RWPE1 (cell line): ENCODE measurements around the gene SLC6A12.

Experiments
- CTCF ChIA-PET: fragments of 350-600 bp; sonication (Branson Sonifier 250); formaldehyde crosslinking; extraction: SDS; loops from one replicate; lab custom pipeline; 2021; lab: Yijun Ruan, JAX
- POLR2A ChIA-PET: fragments of 400-600 bp; formaldehyde crosslinking; extraction: SDS; loops from one replicate; lab custom pipeline; 2020; ENCODE audit warnings: antibody characterized with exemption; ENCODE audit not compliant: low non-redundant PET; lab: Yijun Ruan, JAX
- DNase-seq: peaks from one replicate; pipeline ENCODE4 v3.0.0; 2012; ENCODE audit warnings: low spot score
- H3K27ac ChIP-seq: fragments of 450-650 bp; 2 replicates; pipeline ENCODE4 v1.5.1; 2017
- CTCF ChIP-seq: fragments of 450-650 bp; conservative IDR thresholded peaks from 2 replicates; pipeline ENCODE4 v1.5.1; 2017; ENCODE audit warnings: low read depth, mild to moderate bottlenecking

Gene SLC6A12

GRCh38 chr12:155006-155405 is 59.0 kb downstream of the SLC6A12 start:
- TF ChIP-seq CTCF = no peak
- ChIA-PET CTCF (no interaction called here), POLR2A (no interaction called here)
- no peak overlapping the region for H3K27ac ChIP-seq
- no peak for DNase-seq

GRCh38 chr12:154058-154457 is 59.9 kb downstream of the SLC6A12 start:
- H3K27ac ChIP-seq = no peak overlapping the region
- ChIA-PET CTCF (interaction anchor here (0.7 kb wide), 1 partner anchor 20 kb away, joined by 5 read pairs; no protein-coding TSS in a partner anchor), POLR2A (no interaction called here)
- no peak for DNase-seq
- TF ChIP-seq CTCF = no peak

- DNase-seq = peak; percentile 46
Measured at GRCh38 chr12:153080-153746, 60.7 kb downstream of the SLC6A12 start.

GRCh38 chr12:152440-152839 is 61.5 kb downstream of the SLC6A12 start:
- TF ChIP-seq CTCF = no peak
- H3K27ac ChIP-seq = no peak overlapping the region
- POLR2A ChIA-PET = no interaction called here
- DNase-seq = no peak
- CTCF ChIA-PET = interaction anchor here (0.6 to 0.9 kb wide), 4 partner anchors 9 to 61 kb away, joined by 3 to 4 read pairs (median 4); no protein-coding TSS in a partner anchor

More at GRCh38 chr12:153080-153746, 60.7 kb downstream of the SLC6A12 start:
- TF ChIP-seq CTCF = no peak; the same call in 1 of the 2 replicates
- no peak overlapping the region for H3K27ac ChIP-seq
- ChIA-PET POLR2A (no interaction called here), CTCF (interaction anchor here (0.6 to 0.9 kb wide), 7 partner anchors 8 to 62 kb away, joined by 3 to 5 read pairs (median 3); no protein-coding TSS in a partner anchor)

GRCh38 chr12:151579-151978 is 62.4 kb downstream of the SLC6A12 start:
- H3K27ac ChIP-seq = no peak overlapping the region
- CTCF ChIA-PET = no interaction called here
- POLR2A ChIA-PET = no interaction called here
- DNase-seq = no peak
- no peak for TF ChIP-seq CTCF

GRCh38 chr12:148676-149416 is 65.1 kb downstream of the SLC6A12 start:
- ChIA-PET POLR2A (no interaction called here), CTCF (interaction anchor here (0.7 kb wide), 1 partner anchor 24 kb away, joined by 3 read pairs; no protein-coding TSS in a partner anchor)
- no peak for TF ChIP-seq CTCF
- peak; percentile 13 for DNase-seq
- no peak overlapping the region for H3K27ac ChIP-seq
